ENCODE measurements around the gene ADNP.
A peak's percentile ranks its signal among the peaks of the same experiment; 100 is the strongest.

The ADNP gene

GRCh38 chr20:50932016-50932485 lies 814 bp upstream of the ADNP start:
- no peak for DNase-seq

- peak; percentile 58 for DNase-seq
These were observed 296 bp downstream of the ADNP start for GRCh38 chr20:50930976-50931305.

GRCh38 chr20:50930139-50930975 lies 880 bp downstream of the ADNP start:
- no peak for DNase-seq

GRCh38 chr20:50929299-50930138 lies 1.7 kb downstream of the ADNP start:
- no peak for DNase-seq

GRCh38 chr20:50928469-50928868 lies 2.8 kb downstream of the ADNP start:
- no peak for DNase-seq

- no peak for DNase-seq
These were observed 4.7 kb downstream of the ADNP start for GRCh38 chr20:50926530-50926929.

DNA sequence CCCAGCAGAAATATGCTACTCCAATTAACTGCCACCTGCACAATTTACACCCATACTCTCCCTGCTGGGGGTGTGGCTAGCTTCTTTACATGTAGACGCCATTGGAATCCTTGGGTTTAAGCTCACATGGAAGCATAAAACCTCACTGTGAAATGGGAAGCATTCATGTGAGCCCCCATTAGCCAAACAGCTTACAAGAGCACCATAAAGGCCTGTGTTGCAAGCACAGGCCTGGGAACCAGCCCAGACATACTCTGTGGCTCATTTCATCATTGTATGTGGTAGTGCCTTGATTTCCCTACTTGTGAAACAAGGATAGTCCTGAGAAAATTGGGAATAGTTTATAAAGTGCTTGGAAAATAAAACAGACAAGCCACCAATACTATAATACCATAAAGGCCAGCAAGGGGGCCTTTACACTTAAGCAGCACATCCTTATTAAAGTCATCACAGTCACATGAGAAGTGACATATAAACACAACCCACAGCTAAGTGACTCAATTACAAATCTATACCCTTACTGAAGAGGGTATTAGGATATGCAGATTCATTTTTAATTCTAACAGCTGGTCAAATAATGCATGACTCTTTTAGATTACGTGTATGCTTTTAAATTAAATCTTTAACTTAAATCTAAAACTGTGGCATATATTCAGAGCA lies 6.8 kb downstream of the ADNP start:
- DNase-seq = no peak

- no peak for DNase-seq
These were observed 9.3 kb downstream of the ADNP start for GRCh38 chr20:50921803-50922501.

GRCh38 chr20:50920997-50921396 lies 10.2 kb downstream of the ADNP start:
- no peak for DNase-seq

- no peak for DNase-seq
These were observed 11.7 kb downstream of the ADNP start for GRCh38 chr20:50919567-50919966.

- DNase-seq = no peak
These were observed 12.8 kb downstream of the ADNP start for GRCh38 chr20:50918403-50918802.

- DNase-seq = no peak
These were observed 14.3 kb downstream of the ADNP start for GRCh38 chr20:50916934-50917333.

- DNase-seq = no peak
These were observed 15.0 kb downstream of the ADNP start for GRCh38 chr20:50916257-50916656.

- no peak for DNase-seq
These were observed 15.8 kb downstream of the ADNP start for GRCh38 chr20:50915424-50915823.

GRCh38 chr20:50913690-50914375 lies 17.4 kb downstream of the ADNP start:
- no peak for DNase-seq

GRCh38 chr20:50911716-50912115 lies 19.5 kb downstream of the ADNP start:
- DNase-seq = no peak

GRCh38 chr20:50911030-50911429 lies 20.2 kb downstream of the ADNP start:
- DNase-seq = no peak

DNA sequence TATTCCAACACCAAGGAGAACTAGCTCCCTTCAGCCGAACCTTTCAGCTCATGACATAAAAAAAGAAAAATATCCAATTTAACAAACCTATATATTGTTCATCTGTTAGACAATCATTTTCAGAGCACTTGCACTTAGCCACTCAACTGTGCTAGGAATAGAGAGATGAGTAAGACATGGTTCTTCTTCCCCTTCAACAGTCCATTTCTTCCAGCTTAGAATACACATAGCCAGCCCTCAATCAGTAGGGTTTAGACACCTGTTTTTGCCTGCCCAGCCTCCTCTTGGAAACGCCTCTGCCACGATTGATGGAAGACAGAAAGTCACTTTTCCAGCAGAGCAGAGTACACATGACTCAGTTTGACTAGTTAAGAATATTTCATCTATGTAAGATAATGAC lies 21.8 kb downstream of the ADNP start:
- DNase-seq = no peak

DNA sequence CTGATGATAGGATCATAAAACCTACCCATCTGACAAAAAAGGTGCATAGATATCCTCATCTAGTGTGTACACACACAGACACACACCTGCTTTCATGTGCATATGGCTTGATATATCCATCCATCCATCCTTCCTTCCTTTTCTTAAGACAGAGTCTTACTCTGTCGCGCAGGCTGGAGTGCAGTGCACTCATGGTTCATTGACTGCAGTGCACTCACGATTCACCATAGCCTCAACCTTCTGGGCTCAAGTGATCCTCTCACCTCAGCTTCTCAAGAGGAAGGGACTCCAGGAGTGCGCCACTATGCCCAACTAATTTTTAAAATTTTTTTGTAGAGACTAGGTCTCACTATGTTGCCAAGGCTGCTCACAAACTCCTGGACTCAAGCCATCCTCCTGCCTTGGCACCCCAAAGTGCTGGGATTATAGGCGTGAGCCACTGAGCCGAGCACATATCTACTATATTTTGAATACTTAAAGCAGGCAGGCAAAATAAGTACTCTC lies 27.1 kb downstream of the ADNP start:
- DNase-seq = no peak

DNA sequence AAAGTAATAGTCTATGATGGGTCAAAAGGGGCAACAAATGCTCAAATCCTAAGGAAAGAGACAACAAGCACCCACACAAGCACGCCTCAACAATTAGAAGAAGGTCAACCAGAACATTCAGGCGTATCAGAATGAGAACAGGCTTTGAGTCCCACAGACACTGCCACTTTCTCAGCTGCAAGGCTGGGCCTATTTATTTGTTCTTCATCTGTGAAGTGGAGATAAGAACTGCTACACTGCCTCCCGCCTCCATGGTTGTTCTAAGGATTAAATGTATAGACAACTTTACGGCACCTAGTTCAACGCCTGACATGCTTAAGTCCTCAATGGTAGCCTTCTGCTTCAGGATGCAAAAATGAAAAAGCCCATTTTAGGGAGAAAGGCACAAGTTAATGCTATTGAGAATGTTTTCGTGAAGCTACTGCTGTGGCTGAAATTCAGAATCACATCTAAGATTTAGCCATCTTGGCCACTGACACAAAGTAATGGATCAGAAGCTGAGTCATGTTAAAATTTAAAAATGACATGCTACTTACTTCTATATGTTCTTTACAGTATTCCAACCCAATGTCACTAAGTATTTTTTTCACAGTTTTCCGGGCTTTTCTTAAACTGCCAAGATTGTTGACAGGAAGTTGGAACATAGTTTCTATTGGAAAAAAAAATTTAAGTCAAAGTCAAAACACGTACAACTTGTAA lies 27.7 kb downstream of the ADNP start:
- no peak for DNase-seq

- DNase-seq = no peak
These were observed 29.9 kb downstream of the ADNP start for GRCh38 chr20:50901301-50901700.

Data from activated gamma-delta T cell (primary cell).